Right atrium auricular region (tissue), 2 donors: ENCODE measurements around the gene CTSF. TPM values are rescaled to one million over a fixed set of nuclear protein-coding genes. Genes with fewer than 3 reads are reported as not detected.
"Not testable (repeated sequence)": the region's sequence is repeated elsewhere in the genome, so short reads cannot be mapped to it uniquely, and the experiment has no call there.

Source experiments
- DNase-seq: peaks from one replicate; pipeline ENCODE4 v3.0.0-alpha.2; 2019; ENCODE audit warnings: low spot score
- H3K27ac ChIP-seq, 2 donors: fragments of 200-600 bp; sonication (generic); 1 replicate in 1 of 2; 2 replicates in 1 of 2; pipeline ENCODE4 v1.5.1; 2016 to 2019
- H3K27me3 ChIP-seq, 2 donors: fragments of 200-600 bp; sonication (generic); one replicate each; pipeline versions ENCODE4 v1.5.1 to v1.6.0; 2017 to 2019
- H3K36me3 ChIP-seq: fragments of 200-600 bp; sonication (generic); one replicate; pipeline ENCODE4 v1.5.1; 2016
- H3K4me1 ChIP-seq, 2 donors: fragments of 200-600 bp; sonication (generic); one replicate each; pipeline versions ENCODE4 v1.5.1 to v1.6.0; 2017 to 2019
- H3K4me3 ChIP-seq, 2 donors: fragments of 200-600 bp; sonication (generic); 1 replicate in 1 of 2; 2 replicates in 1 of 2; pipeline ENCODE4 v1.5.1; 2017 to 2019; ENCODE audit warnings: mild to moderate bottlenecking in 1 of 2, moderate library complexity in 1 of 2
- H3K9me3 ChIP-seq, 2 donors: fragments of 200-600 bp; sonication (generic); one replicate each; pipeline ENCODE4 v1.5.1; 2019
- CTCF ChIP-seq, 2 donors: fragments of 200-600 bp; sonication (generic); IDR thresholded peaks; one replicate each; pipeline ENCODE4 v1.5.1; 2019; ENCODE audit warnings: antibody characterized with exemption in 2 of 2
- total RNA-seq, 2 donors: library from RNA; depleted of rRNA; stranded (reverse); fragments of >200 nt; gene quantifications; one replicate each; pipeline ENCODE4 v1.1.0, GENCODE V29; 2016

Gene CTSF
- total RNA-seq, 2 donors from 2014 or later = 79.1 to 124 TPM

DNA sequence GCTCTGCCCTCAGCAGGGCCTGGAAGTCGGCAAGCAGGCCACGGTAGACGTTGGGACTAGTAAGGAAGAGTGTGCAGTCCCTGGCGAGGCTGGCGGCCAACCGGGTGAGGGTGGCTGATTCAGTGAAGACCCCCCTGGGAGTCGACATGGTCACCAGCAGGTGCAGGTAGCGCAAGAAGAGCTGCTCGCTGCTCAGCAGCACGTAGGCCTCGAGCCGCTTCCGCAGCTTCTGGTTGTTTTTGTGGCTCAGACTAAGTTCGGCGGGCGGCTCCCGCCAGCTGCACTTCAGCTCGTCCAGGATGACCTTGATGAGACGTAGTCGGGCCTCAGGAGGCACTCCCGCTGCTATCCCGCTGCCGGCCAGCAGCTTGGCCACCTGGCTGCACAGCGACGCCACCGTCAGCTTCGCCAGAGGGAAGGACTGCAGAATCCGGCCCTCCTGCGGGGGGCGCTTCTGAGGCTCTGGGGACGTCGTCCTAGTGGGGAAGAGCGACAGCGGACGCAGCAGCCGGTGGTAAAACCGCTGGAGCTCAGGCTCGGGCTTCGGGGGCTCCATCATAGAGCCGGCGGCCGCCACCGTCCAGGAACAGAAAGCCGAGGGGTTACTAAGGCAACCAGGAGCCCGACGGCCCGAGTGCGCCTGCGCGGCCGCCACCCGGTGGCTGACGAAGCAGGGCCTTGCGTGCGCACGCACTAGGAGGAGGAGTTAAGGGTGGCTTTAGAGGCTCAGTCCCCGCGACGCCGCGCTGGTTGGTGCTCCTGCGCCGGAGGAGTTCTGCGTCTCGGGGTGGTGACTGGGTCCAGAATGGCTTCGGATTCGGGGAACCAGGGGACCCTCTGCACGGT is 24.3 kb upstream of the CTSF start, which contains the start of the genes CCDC87 and CCS:
Gene CCDC87 (minus strand): TSS at position 607 of the 846 bp plus-strand sequence. CDS start 48 bp downstream, at position 559.
Gene CCS (plus strand): TSS at position 729 of the 846 bp plus-strand sequence. CDS start 77 bp downstream, at position 806.
- H3K27me3 ChIP-seq = no peaks in the 10 kb centered on the region
- peak; percentile 97 for DNase-seq
- peak; percentile 52 to 81 for TF ChIP-seq CTCF (IDR thresholded peaks at IDR 0.05)
- peak within 1 kb of the TSS; percentile 83 to 84 for H3K27ac ChIP-seq
- H3K36me3 ChIP-seq = no peaks in the 10 kb centered on the region
- no peaks in the 10 kb centered on the region for H3K9me3 ChIP-seq
- H3K4me1 ChIP-seq = peaks cover 0 to 36% of the 10 kb centered on the region in 2 donors
- peak within 1 kb of the TSS; percentile 59 to 60 for H3K4me3 ChIP-seq

GRCh38 chr11:66591175-66591574 is 22.8 kb upstream of the CTSF start:
- Histone ChIP-seq H3K4me3 (no peak overlapping the region), H3K36me3 (no peaks in the 10 kb centered on the region), H3K27ac (no peak overlapping the region), H3K9me3 (no peaks in the 10 kb centered on the region), H3K4me1 (peaks cover 0 to 36% of the 10 kb centered on the region in 2 donors), H3K27me3 (no peaks in the 10 kb centered on the region)
- no peak for TF ChIP-seq CTCF (IDR thresholded peaks at IDR 0.05)
- DNase-seq = no peak

- Histone ChIP-seq H3K36me3 (no peaks in the 10 kb centered on the region), H3K27me3 (no peaks in the 10 kb centered on the region), H3K4me1 (peaks cover 0 to 26% of the 10 kb centered on the region in 2 donors), H3K27ac (no peak overlapping the region), H3K4me3 (no peak overlapping the region), H3K9me3 (no peaks in the 10 kb centered on the region)
- no peak for TF ChIP-seq CTCF (IDR thresholded peaks at IDR 0.05)
- DNase-seq = no peak
Observed at GRCh38 chr11:66589996-66590675, 21.7 kb upstream of the CTSF start.

DNA sequence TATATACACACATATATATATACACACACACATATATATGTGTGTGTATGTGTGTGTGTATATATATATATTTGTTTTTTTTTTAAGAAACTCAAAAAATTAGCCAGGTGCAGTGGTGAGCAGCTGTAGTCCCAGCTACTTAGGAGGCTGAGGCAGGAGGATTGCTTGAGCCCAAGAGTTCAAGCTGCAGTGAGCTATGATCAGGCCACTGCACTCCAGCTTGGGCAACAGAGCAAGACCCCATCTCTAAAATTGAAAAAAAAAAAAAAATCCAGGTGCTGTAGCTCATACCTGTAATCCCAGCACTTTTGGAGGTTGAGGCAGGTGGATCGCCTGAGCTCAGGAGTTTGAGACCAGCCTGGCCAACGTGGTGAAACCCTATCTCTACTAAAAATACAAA is 20.9 kb upstream of the CTSF start:
- H3K36me3 ChIP-seq, DNase-seq, H3K9me3 ChIP-seq, H3K4me3 ChIP-seq, H3K27me3 ChIP-seq, H3K27ac ChIP-seq: not testable (repeated sequence)
- peaks cover 0 to 18% of the 10 kb centered on the region in 2 donors for H3K4me1 ChIP-seq

DNA sequence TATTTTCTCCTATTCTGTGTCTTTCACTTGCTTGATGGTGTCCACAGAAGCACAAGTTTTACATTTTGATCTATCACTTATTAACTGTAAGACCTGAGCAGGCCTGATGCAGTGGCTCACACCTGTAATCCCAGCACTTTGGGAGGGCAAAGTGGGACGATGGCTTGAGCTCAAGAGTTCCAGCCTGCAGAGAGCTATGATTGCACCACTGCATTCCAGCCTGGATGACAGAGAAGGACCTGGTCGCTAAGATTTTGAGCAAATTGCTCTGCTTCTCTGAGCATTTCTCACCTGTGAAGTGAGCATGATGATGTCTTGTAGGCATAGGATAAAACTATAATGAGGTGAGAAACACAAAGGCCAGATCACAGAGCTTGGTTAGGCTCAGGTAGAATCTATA is 17.7 kb upstream of the CTSF start:
- Histone ChIP-seq H3K27me3 (no peaks in the 10 kb centered on the region), H3K4me3 (no peak overlapping the region), H3K36me3 (no peaks in the 10 kb centered on the region), H3K4me1 (no peaks in the 10 kb centered on the region), H3K27ac (no peak overlapping the region), H3K9me3 (no peaks in the 10 kb centered on the region)
- no peak for DNase-seq
- no peak for TF ChIP-seq CTCF (IDR thresholded peaks at IDR 0.05)

- H3K9me3 ChIP-seq, H3K27ac ChIP-seq, H3K4me1 ChIP-seq, H3K4me3 ChIP-seq, DNase-seq, H3K27me3 ChIP-seq, H3K36me3 ChIP-seq: not testable (repeated sequence)
Observed at GRCh38 chr11:66585447-66585846, 17.0 kb upstream of the CTSF start.

DNA sequence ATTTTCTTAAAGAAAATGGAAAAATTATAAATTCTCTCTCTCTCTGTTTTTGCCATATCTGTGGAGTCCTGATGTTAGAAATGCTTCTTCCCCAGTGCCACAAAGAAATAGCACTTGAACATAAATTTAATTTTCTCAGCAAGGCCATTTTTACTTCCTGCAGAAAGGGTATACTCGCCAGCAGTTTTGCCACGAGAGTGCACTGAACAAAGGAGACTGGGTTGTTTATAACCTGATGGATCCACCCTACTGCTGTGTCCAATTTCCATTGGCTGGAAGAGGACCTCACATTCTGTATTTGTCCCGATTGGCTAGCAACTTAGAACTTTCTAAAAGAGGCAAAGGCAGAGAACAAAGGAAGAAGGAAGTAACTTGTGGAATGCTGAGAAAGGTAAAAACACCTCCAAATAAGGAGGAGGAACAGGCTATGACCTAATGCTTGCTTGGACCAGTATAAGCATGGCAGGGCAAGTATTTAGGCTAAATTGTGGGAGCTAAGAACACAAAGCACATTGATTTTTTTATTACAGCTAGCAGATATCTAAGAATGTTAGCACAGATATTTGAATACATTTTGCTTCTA is 14.2 kb upstream of the CTSF start:
- not testable (repeated sequence) for DNase-seq, H3K27ac ChIP-seq, H3K9me3 ChIP-seq, H3K27me3 ChIP-seq, H3K4me1 ChIP-seq, H3K4me3 ChIP-seq, H3K36me3 ChIP-seq
